ENCODE measurements around the gene ENTPD3.

Gene ENTPD3, protein sequence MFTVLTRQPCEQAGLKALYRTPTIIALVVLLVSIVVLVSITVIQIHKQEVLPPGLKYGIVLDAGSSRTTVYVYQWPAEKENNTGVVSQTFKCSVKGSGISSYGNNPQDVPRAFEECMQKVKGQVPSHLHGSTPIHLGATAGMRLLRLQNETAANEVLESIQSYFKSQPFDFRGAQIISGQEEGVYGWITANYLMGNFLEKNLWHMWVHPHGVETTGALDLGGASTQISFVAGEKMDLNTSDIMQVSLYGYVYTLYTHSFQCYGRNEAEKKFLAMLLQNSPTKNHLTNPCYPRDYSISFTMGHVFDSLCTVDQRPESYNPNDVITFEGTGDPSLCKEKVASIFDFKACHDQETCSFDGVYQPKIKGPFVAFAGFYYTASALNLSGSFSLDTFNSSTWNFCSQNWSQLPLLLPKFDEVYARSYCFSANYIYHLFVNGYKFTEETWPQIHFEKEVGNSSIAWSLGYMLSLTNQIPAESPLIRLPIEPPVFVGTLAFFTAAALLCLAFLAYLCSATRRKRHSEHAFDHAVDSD

DNA sequence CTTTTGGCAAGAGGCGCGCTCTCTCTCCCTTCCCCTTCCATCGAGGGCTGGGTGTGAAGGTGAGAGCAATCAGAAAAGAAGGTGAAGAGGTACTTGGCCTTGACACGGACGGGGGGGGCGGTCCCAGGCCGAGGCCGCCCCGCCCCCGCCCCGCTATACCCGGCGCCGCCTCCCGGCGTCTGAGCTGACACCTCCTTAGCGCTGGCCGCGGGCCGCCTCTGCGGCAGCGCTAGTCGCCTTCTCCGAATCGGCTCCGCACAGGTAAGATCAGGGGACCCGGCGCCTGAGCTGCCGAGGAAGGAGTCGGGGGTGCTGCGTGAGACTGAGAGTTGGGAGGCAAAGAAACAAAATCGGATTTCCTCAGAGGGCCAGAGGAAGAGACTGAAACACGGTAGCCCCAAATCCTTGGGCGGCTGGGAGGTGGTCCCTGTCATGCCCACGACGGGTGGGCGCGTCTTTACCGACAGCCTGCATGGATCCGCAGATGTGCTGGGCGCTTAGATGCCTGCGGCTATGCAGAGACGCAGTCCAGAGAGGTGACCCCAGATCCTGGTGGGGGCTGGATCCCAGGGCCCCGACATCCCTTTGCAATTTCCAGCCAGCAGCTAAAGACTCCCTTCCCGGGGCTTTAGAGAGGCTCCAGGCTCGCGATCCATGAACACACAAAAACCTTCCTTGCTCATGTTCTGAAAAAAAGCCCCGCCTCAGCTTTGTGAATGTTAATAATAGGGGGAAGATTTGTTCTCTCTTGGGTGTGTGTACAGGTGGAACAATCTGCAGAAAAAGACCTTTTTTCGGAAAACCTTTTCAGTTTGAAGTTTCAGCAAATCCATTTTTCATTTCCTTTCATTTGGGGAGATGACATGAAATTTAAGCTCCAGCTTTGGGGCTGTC, at the start of gene ENTPD3:
Gene ENTPD3 (plus strand): TSS at position 184 of the 894 bp plus-strand sequence. CDS start 874 bp downstream, outside the sequence.
- no peak for DNase-seq (ENCODE audit: low read depth, low spot score)

DNA sequence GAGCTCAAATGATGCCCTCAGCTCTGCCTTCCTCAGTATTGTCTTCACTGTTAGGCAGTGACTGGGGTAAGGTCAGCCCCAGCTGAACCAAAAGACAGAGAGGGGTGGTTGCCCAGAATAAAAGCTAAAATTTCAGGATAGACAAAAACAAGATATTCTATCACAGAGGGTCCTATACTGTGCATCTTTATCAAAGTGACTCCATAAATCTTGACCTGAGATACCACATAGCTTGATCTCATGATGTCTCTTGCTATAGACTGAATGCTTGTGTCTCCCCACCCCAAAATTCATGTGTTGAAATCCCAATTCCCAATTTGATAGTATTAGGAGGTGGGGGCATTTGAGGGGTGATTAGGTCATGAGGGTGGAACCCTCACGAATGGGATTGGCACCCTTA, 47.1 kb upstream of the ENTPD3 start:
- DNase-seq (ENCODE audit: low read depth, low spot score) = no peak

DNA sequence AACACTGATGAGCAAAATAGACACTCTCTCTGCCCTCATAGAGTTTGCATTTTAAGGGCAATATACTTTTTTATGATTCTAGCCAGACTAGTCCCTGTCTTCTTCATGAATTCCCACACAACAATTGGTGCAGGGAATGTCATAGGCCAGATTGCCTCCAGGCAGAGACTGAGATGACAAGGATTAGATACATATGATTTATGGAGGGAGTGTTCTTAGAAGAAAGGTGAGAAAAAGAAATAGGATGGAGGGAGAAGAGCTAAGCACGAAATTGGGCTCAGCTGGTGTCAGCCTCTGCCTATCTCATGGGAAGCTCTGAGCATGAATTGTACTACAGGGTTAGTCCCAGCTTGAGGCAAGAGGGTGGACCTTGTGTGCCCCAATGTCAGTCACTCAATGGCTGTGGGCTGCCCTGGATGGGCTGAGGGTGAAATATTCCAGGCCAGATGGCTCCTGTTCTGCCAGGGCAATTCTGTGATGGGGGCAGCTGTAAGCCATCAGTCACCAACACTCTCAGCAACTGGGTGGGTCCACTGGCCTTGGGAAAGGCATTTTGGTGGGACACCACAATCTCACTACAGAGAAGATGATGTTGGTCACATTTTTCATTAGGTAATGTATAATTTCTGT, 46.3 kb upstream of the ENTPD3 start:
- no peak for DNase-seq (ENCODE audit: low read depth, low spot score)

DNA sequence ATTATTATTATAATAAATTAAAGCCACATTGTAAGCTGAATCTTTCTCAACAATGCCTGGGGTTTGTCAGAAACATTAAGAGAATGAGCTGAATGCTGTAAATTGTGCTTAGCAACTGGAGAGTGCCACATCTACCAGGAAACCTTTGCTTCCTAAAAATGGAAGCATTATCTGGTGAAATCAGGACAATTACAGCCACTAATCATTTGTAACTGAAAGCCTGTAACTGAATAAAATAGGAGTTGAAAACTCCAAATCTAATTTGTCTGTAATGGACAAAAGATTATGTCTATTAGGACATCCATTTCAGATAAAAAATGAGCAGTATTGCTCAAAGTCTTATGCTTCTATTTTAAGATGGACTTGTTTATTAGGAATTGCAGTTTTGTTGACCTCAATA, 45.3 kb upstream of the ENTPD3 start:
- no peak for DNase-seq (ENCODE audit: low read depth, low spot score)

DNA sequence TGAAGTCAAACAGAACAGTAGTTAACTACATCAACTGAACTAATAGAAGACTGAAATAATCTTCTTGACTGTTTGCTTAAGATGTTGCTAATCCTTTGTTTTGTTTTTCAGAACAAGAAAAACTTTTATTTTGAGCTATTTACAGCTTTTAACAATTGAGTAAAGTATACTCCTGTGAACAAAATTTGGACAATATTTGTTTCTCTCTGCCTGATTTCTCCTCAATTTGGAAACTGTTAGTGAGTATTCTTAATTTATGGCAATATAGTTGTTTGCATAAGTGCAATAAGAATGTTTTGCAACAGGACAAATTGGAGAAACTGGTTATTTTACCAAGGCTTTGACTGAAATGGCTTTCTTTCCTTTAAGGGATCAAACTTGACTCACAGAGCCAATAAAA, 36.5 kb upstream of the ENTPD3 start:
- no peak for DNase-seq (ENCODE audit: low read depth, low spot score)

DNA sequence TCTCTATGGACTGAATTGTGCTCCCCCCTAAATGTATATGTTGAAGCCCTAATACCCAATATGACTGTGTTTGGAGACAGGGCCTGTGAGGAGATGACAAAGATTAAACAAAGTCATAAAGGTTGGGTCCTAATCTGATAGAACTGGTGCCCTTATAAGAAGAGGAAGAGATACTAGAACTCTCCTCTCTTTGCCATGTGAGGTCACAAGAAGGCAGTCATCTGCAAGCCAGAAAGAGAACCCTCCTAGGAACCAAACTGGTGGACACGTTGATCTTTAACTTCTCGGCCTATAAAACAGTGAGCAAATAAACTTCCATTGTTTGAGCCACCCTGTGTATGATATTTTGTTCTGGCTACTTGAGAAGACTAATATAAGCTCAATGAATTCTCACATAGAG, 31.6 kb upstream of the ENTPD3 start:
- DNase-seq (ENCODE audit: low read depth, low spot score) = no peak

DNA sequence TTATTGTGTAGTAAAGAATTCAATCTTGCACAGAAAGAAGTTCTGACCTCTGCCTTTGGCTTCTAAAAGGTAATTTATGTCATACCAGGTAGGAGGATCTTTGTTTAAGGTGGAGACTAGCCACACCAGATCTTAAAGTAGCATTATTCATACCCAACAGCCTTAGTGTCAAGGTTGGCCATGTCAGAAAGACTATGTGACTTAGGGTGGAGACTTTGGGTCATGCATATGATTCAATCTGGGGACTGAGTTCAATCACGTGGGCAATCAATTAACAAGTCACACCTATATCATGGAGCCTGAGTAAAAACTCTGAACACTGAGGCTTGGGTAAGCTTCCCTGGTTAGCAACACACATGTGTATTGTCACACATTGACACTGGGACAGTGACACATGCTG, 28.5 kb upstream of the ENTPD3 start:
- no peak for DNase-seq (ENCODE audit: low read depth, low spot score)

DNA sequence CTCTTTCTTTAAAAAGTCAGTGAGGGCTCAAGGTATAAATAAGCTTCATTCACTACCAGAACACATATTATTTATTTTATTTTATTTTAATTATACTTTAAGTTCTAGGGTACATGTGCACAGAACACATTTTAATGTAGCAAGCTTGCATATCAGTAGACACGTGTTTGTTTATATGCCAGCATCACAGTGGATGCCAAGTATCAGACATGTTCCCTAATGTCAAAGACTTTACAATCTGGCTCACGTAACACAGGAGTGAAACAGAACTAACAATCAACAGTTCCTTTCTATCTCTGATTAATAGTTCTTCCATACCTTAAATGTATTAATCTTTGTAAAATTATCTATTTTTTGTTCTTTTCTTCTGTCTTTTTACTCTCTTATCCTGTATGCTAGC, 23.3 kb upstream of the ENTPD3 start:
- DNase-seq (ENCODE audit: low read depth, low spot score) = no peak

DNA sequence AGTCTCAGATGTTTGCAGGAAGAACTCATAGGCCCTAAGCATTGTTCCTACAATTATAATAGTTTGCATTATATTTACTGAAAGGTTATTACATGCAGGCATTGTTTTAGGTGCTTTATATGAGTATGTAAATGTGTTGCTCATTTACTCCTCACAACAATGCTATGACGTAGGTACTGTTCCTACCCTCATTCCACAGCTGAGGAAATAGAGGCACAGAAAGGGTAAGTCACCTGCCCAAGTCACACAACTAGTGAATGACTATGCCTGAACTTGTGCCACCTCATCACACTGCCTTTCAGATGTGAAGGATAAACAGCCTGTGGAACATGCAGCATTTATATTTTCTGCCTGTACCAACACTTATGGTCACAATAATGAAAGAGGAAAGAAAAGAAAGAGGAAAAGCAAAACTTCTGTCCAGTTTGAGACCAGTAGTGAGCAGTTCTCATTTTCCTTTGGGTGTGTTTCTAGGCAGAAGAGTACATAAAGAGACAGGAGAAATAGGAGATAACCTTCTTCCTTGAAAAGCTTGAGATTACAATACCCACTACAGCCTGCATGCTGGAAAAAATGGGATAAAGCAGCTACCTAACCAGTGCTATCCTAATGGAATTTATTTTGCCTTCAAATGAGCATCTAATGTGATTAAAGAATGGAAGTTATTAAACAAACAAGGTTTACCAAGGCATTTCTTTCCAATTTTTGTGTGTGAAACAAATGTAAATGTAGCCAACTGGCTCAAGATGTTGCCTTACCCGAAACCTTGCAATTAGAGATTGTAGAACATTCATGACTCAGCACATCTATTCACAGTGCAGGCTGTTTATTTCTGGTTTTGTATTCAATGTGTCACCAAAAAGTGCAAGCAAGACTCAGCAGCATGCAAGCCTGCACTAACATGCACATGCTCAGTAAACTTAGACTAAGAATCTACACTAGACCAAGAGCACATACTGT, 20.5 kb upstream of the ENTPD3 start:
- no peak for DNase-seq (ENCODE audit: low read depth, low spot score)

DNA sequence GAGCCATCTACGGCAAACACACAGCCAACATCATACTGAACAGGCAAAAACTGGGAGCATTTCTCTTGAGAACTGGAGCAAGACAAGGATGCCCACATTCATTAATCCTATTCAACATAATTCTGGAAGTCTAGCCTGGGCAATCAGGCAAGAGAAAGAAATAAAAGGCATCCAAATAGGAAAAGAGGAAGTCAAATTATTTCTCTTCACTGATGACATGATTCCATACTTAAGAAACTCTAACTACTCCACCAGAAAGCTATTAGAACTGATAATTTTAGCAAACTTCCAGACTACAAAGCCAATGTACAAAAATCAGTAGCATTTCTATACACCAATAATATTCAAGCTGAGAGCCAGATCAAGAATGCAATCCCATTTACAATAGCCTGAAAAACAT, 17.3 kb upstream of the ENTPD3 start:
- no peak for DNase-seq (ENCODE audit: low read depth, low spot score)

DNA sequence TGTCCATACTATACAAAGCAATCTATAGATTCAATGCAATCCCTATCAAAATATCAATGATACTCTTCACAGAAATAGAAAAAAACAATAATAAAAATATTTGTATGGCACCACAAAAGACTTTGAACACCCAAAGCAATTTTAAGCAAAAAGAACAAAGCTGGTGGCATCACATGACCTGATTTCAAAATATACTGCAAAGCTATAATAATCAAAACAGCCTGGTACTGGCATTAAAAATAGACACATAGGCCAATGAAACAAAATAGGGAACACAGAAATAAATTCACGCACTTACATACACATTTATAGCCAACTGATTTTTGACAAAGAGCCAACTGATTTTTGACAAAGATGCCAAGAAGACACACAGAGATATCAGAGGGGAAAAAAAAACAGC, 9.2 kb upstream of the ENTPD3 start:
- no peak for DNase-seq (ENCODE audit: low read depth, low spot score)

DNA sequence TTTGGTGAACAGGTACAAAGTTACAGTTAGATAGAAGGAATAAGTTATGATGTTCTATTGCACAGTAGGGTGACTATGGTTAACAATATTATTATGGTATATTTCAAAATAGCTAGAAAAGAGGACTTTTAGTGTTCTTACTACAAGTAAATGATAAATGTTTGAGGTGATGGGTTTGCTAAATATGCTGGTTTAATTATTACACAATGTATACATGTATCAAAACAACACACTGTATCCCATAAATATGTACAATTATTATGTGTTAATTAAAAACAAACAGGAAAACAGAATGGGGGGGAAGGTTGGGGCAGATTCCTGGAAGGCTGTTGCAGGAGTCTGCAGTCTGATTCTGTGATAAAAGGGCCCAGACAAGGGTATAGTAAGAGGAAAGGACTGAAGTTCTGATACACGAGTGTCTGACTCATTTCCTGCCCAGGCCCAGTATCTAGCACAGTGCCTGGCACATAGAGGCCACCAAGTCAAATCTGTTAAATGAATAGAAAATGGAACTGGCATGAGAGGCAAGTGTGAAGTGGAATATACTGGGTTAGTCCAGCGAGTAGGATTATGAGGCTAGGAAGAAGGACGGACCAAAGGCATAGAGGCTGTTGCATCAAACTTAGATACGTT, 7.2 kb upstream of the ENTPD3 start:
- no peak for DNase-seq (ENCODE audit: low read depth, low spot score)

DNA sequence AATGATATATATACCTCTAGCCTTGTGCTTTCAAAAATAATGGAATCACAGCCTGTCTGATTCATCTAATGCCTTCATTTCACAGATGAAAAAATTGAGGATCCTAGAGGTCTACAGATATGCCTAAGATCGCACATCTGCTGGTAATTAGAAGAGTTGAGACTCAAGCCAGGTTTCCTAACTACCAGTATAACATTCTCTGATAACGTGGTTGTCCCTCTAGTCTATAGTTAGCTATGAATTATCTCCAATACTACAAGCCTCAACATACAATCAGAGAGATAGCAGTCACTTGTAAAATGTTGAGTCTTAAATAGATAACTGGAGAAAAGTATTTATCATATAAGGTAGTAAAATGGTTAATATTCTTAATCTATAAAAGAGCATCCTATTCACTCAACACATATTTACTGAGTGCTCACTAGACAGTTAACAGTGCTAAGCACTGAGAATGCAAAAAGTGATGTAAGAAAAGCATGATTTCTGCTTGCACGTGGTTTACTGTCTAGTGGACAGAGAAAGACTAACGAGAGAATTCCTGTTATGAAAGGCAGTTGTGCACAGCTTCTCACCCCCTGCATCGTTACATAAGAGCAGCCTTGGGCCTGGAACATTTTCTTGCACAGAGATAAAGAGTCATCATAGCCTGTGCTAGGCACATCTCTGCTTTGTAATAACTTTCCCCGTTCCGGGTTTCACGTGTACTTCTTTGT, 4.9 kb upstream of the ENTPD3 start:
- DNase-seq (ENCODE audit: low read depth, low spot score) = no peak

DNA sequence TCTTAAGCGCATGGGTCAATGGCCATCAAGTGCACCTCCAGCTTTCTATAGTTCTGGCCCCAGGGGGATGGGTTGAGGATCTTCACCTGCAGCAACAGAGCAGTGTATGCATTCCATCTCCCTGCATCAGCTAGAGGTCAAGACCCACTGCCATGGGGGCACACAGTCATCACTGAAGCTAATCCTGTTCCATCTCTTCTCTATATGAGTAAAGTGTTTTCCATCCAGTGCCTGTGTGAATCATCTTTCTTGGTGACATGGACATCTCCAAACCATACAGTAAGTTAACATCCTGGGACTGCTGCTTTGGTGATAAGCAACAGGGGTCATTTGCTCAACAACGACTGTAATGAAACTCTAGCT, 4.4 kb upstream of the ENTPD3 start:
- DNase-seq (ENCODE audit: low read depth, low spot score) = no peak

DNA sequence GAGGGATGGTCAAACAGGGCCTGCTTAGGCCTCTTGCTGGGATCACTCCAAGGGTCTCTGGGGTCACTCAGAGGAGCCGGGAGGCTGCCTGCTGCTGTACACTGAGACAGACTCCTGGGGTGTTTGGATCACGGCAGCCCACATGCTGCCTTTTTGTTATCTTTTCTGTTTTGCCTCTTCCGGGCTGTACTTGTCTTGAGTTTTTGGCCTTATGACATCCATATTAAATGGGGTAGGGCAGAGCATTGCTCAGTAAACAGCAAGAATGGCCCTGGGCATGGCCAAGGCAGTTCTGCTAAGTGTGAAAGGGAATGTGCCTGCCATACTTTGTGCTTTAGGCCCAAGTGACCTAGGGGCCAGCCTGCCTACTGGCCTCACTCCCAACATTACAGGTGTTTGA, 771 bp upstream of the ENTPD3 start:
- DNase-seq (ENCODE audit: low read depth, low spot score) = no peak

DNA sequence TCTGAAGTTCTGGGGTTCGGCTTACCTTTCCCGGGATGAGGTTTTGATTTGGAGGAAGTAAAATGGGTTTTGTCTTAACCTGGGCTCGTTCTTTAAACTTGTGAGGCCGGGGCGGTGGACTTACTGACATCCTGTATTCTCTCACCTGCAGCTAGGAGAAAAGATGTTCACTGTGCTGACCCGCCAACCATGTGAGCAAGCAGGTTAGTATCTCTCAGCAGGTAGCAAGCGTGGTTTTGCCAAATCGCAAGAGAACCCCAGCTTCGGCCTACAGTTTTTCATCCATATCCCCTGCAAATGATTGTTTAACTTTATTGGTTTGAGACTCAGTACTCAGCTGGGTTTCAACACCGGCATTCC, 891 bp downstream of the ENTPD3 start:
- no peak for DNase-seq (ENCODE audit: low read depth, low spot score)

DNA sequence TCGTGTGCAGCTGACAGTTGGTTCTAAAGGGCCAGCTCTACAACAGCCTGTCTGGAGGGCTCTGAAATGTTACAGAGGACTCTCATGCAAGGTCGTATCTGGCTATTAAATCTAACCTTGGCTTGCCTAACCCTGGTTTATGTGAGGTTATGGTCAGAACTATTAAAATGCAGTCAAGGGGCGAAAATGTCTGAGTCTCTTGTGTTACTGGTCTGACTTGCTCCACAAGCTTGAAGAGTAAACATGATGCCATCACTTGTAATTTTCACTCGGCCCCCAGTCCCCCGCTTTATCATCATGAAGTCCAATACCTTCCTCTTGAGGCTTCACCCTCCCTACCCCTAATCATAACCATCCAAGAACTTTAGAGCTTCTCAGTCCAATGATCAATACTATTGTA, 9.4 kb downstream of the ENTPD3 start:
- DNase-seq (ENCODE audit: low read depth, low spot score) = no peak

DNA sequence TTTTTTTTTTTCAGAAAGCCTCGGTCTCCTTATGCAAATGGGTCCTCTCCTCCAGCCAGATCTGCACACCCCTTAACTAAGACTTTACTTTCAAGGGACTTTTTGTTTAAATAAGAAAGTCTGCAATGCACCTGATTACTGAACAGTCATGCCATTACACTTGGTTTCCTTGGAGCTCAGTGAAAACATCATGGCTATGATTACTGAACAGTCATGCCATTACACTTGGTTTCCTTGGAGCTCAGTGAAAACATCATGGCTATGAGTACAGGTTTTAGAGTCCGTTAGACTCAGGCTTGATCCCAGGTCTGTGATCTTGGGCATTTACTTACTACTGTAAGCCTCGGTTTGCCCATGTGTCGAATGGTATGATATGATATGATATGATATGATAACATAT, 10.1 kb downstream of the ENTPD3 start:
- DNase-seq (ENCODE audit: low read depth, low spot score) = no peak

DNA sequence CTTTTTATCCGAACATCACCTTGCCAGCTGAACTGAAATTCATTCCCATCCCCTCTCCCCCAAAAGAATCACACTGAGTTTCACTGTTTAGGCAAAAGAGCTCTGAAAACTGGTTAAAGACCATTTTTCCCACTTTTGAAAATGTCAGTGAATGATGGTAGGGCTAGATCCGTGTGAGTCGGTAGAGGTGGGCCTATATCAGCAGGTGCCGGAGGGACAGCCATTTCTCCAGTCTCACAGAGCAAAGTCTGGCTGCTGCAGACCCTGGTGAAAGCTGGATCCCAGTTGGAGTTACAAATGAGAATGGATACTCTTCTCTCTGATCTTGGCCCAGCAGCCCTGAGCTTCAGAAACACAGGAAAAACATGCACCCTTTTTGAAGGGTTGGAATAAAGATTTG, 10.9 kb downstream of the ENTPD3 start:
- DNase-seq (ENCODE audit: low read depth, low spot score) = no peak

DNA sequence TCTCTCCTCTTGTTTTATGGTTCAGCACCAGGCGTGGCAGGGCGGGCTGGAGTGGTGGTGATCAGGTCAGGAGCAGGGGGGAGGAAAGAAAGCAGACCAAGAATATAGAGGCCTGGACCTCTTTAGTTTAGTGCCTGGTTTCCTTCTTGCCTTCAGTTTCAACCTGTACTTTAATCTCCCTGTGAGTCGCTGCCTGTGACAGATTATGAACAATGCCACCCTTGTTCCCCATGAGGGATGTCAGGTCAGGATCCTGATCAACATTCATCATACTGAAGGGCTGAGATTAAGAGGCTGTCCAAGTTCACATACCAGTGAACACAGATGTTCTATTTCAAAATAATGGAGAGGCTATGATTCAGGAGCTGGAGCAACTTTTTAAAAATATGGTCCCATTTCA, 11.4 kb downstream of the ENTPD3 start:
- no peak for DNase-seq (ENCODE audit: low read depth, low spot score)
